H9 (cell line): ENCODE results near the gene CEACAM16. TPM values are rescaled to one million over a fixed set of nuclear protein-coding genes. Genes with fewer than 3 reads are reported as not detected.

Experiments used
- DNase-seq: peaks from one replicate; pipeline ENCODE4 v3.0.0-alpha.2; 2017
- H2AFZ ChIP-seq: one replicate; pipeline ENCODE4 v1.6.1; 2013; ENCODE audit warnings: mild to moderate bottlenecking, low read length, control low read depth, moderate library complexity
- H2AK5ac ChIP-seq: 2 replicates; pipeline ENCODE4 v1.6.1; 2013; ENCODE audit warnings: low read length, control low read depth, mixed read lengths; ENCODE audit not compliant: insufficient read length
- H2BK120ac ChIP-seq: one replicate; pipeline ENCODE4 v1.6.1; 2013; ENCODE audit warnings: low read depth, mild to moderate bottlenecking, low read length, control low read depth, inconsistent platforms; ENCODE audit not compliant: poor library complexity, severe bottlenecking
- H2BK12ac ChIP-seq: 2 replicates; pipeline ENCODE4 v1.6.1; 2013; ENCODE audit warnings: low read length, control low read depth, mixed read lengths, low read depth; ENCODE audit not compliant: insufficient read length
- H2BK15ac ChIP-seq: 2 replicates; pipeline ENCODE4 v1.6.1; 2013; ENCODE audit warnings: low read depth, low read length, control low read depth
- H2BK20ac ChIP-seq: one replicate; pipeline ENCODE4 v1.6.1; 2013; ENCODE audit warnings: low read depth, mild to moderate bottlenecking, low read length, control low read depth, inconsistent platforms; ENCODE audit not compliant: poor library complexity, severe bottlenecking
- H2BK5ac ChIP-seq: 2 replicates; pipeline ENCODE4 v1.6.1; 2013; ENCODE audit warnings: low read length, control low read depth, mixed read lengths; ENCODE audit not compliant: insufficient read length
- H3K14ac ChIP-seq: 2 replicates; pipeline ENCODE4 v1.6.1; 2013; ENCODE audit warnings: low read length, control low read depth; ENCODE audit not compliant: insufficient read depth
- H3K18ac ChIP-seq: 2 replicates; pipeline ENCODE4 v1.6.1; 2013; ENCODE audit warnings: low read depth, mild to moderate bottlenecking, mixed read lengths, low read length, control low read depth; ENCODE audit not compliant: insufficient read length
- H3K23ac ChIP-seq: 2 replicates; pipeline ENCODE4 v1.6.1; 2013; ENCODE audit warnings: low read length, control low read depth, mixed read lengths, low read depth; ENCODE audit not compliant: insufficient read length
- H3K23me2 ChIP-seq: 2 replicates; pipeline ENCODE4 v1.6.1; 2013; ENCODE audit warnings: low read depth, mild to moderate bottlenecking, mixed read lengths, low read length, control low read depth; ENCODE audit not compliant: insufficient read length, poor library complexity, severe bottlenecking
- H3K27ac ChIP-seq: 2 replicates; pipeline ENCODE4 v1.5.1; 2013; ENCODE audit warnings: low read length, control low read depth, mixed read lengths, low read depth; ENCODE audit not compliant: insufficient read length
- H3K27me3 ChIP-seq: 2 replicates; pipeline ENCODE4 v1.6.1; 2013; ENCODE audit warnings: low read length, control low read depth, inconsistent platforms; ENCODE audit not compliant: insufficient read depth
- H3K4ac ChIP-seq: 2 replicates; pipeline ENCODE4 v1.6.1; 2013; ENCODE audit warnings: low read depth, mild to moderate bottlenecking, control low read depth, inconsistent platforms, low read length, moderate library complexity
- H3K4me1 ChIP-seq: 2 replicates; pipeline ENCODE4 v1.6.1; 2013; ENCODE audit warnings: low read length, control low read depth, inconsistent platforms; ENCODE audit not compliant: insufficient read depth
- H3K4me2 ChIP-seq: 2 replicates; pipeline ENCODE4 v1.6.1; 2013; ENCODE audit warnings: low read length, control low read depth, mixed read lengths; ENCODE audit not compliant: insufficient read length, insufficient read depth
- H3K56ac ChIP-seq: 2 replicates; pipeline ENCODE4 v1.6.1; 2013; ENCODE audit warnings: low read depth, mild to moderate bottlenecking, mixed read lengths, low read length, control low read depth; ENCODE audit not compliant: insufficient read length
- H3K79me1 ChIP-seq: 2 replicates; pipeline ENCODE4 v1.6.1; 2013; ENCODE audit warnings: low read depth, mild to moderate bottlenecking, moderate library complexity, low read length, control low read depth, inconsistent platforms; ENCODE audit not compliant: insufficient read depth, poor library complexity, severe bottlenecking
- H3K79me2 ChIP-seq: 2 replicates; pipeline ENCODE4 v1.6.1; 2013; ENCODE audit warnings: low read length, control low read depth, inconsistent platforms; ENCODE audit not compliant: insufficient read depth
- H3K9ac ChIP-seq: 2 replicates; pipeline ENCODE4 v1.6.1; 2013; ENCODE audit warnings: low read length, control low read depth, mixed read lengths; ENCODE audit not compliant: insufficient read length; ENCODE audit errors: extremely low read depth
- H3K9me3 ChIP-seq: one replicate; pipeline ENCODE4 v1.6.1; 2013; ENCODE audit warnings: low read depth, low read length, inconsistent platforms; ENCODE audit not compliant: control insufficient read depth
- H3T11ph ChIP-seq: one replicate; pipeline ENCODE4 v1.6.1; 2013; ENCODE audit warnings: mild to moderate bottlenecking, low read length, control low read depth, inconsistent platforms
- H4K20me1 ChIP-seq: one replicate; pipeline ENCODE4 v1.6.1; 2013; ENCODE audit not compliant: control insufficient read depth, insufficient read length, insufficient read depth
- H4K5ac ChIP-seq: 2 replicates; pipeline ENCODE4 v1.6.1; 2013; ENCODE audit warnings: low read depth, mild to moderate bottlenecking, mixed read lengths, low read length, control low read depth; ENCODE audit not compliant: insufficient read length
- H4K8ac ChIP-seq: replicated peaks from 2 replicates; pipeline ENCODE4 v1.6.1; 2013; ENCODE audit warnings: low read length, control low read depth, mixed read lengths, low read depth; ENCODE audit not compliant: insufficient read length
- H4K91ac ChIP-seq: 2 replicates; pipeline ENCODE4 v1.6.1; 2013; ENCODE audit warnings: low read depth, mild to moderate bottlenecking, moderate library complexity, mixed read lengths, low read length, control low read depth; ENCODE audit not compliant: insufficient read length
- H3K27ac Mint-ChIP-seq, 3 experiments: 2 replicates in 2 of 3; 3 replicates in 1 of 3; pipeline ENCODE4 v1.8.0; 2020 to 2021; ENCODE audit warnings: mixed read lengths in 3 of 3, mild to moderate bottlenecking in 1 of 3, moderate library complexity in 1 of 3
- H3K27me3 Mint-ChIP-seq: 2 replicates; pipeline ENCODE4 v1.8.0; 2021; ENCODE audit warnings: low read depth, mild to moderate bottlenecking, moderate library complexity, mixed read lengths
- H3K36me3 Mint-ChIP-seq, 3 experiments: 2 replicates in 2 of 3; 3 replicates in 1 of 3; pipeline ENCODE4 v1.8.0; 2020 to 2021; ENCODE audit warnings: low read depth in 3 of 3, mixed read lengths in 3 of 3; ENCODE audit not compliant: insufficient read depth in 1 of 3
- H3K4me1 Mint-ChIP-seq, 2 experiments: 2 replicates each; pipeline ENCODE4 v1.8.0; 2020; ENCODE audit warnings: mixed read lengths in 2 of 2
- H3K4me3 Mint-ChIP-seq, 2 experiments: 2 replicates in 1 of 2; 3 replicates in 1 of 2; pipeline ENCODE4 v1.8.0; 2020 to 2021; ENCODE audit warnings: mild to moderate bottlenecking in 2 of 2, mixed read lengths in 2 of 2, moderate library complexity in 1 of 2
- H3K9me3 Mint-ChIP-seq, 2 experiments: 2 replicates in 1 of 2; 3 replicates in 1 of 2; pipeline ENCODE4 v1.8.0; 2020; ENCODE audit warnings: mild to moderate bottlenecking in 2 of 2, mixed read lengths in 2 of 2, moderate library complexity in 1 of 2
- WGBS: extraction: QIAGEN DNeasy Blood & Tissue Kit; methylation state at CpG from one replicate; pipeline ENCODE4 v1.1.7; 2013; ENCODE audit warnings: missing lambda C conversion rate, low lambda C conversion rate, mixed read lengths; ENCODE audit not compliant: insufficient read length; ENCODE audit errors: extremely low coverage; 5-methylcytosine and 5-hydroxymethylcytosine counted together
- total RNA-seq: library from RNA; stranded (reverse); gene quantifications from 2 replicates; pipeline ENCODE4 v1.2.1, GENCODE V29; 2021
- TF ChIP-seq, protein P1 (sequence below): fragments of 200-600 bp; sonication (generic); conservative IDR thresholded peaks from 3 replicates; pipeline ENCODE4 v1.8.0; 2021; ENCODE audit warnings: antibody characterized with exemption, mild to moderate bottlenecking

The CEACAM16 gene
- total RNA-seq, 1 experiment from 2014 or later: not detected

DNA sequence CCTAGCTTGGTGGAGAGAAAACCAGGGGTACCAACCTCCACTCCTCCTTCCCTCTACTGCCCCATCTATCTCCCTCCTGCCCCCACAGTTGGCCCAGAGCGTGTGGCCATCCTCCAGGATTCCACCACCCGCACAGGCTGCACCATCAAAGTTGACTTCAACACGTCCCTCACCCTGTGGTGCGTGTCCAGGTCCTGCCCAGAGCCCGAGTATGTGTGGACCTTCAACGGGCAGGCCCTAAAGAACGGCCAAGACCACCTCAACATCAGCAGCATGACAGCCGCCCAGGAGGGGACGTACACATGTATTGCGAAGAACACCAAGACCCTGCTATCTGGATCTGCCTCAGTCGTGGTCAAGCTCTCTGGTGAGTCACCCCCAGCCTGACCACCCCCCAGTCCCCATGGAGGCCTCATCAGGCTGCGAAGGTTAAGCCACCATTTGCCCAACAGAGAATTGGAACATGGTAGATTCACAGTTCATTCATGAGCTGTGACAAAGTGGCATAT, 6.6 kb downstream of the CEACAM16 start:
- H3K14ac ChIP-seq: no peak overlapping the region
- no peaks in the 10 kb centered on the region for H3K79me1 ChIP-seq
- no peak overlapping the region for H4K91ac ChIP-seq
- Mint-ChIP-seq H3K4me3 (no peak overlapping the region), H3K4me1 (no peaks in the 10 kb centered on the region), H3K27me3 (peaks cover 7% of the 10 kb centered on the region), H3K9me3 (no peaks in the 10 kb centered on the region), H3K36me3 (no peaks in the 10 kb centered on the region; a peak in 1 of 7 replicates), H3K27ac (no peak overlapping the region; a peak in 1 of 7 replicates)
- H3K4ac ChIP-seq: no peak overlapping the region
- H4K8ac ChIP-seq: no peak overlapping the region
- no peaks in the 10 kb centered on the region for H3K9me3 ChIP-seq
- H3K23me2 ChIP-seq: peaks cover 3% of the 10 kb centered on the region
- no peak overlapping the region for H2BK15ac ChIP-seq
- H2AK5ac ChIP-seq: no peak overlapping the region
- H3K23ac ChIP-seq: no peak overlapping the region
- H3K79me2 ChIP-seq: 0 out of 2 replicates have a peak, but pooled peaks cover 2% of the 10 kb centered on the region
- H4K5ac ChIP-seq: no peak overlapping the region
- no peak overlapping the region for H2BK120ac ChIP-seq
- H3K4me1 ChIP-seq: no peaks in the 10 kb centered on the region
- H3K27ac ChIP-seq: no peak overlapping the region
- no peak overlapping the region for H3K56ac ChIP-seq
- no peak overlapping the region for H3K18ac ChIP-seq
- H3K4me2 ChIP-seq: no peak overlapping the region
- no peak for DNase-seq
- H4K20me1 ChIP-seq: no peaks in the 10 kb centered on the region
- no peak overlapping the region for H2AFZ ChIP-seq
- no peak overlapping the region for H3T11ph ChIP-seq
- no peak overlapping the region for H2BK20ac ChIP-seq
- no peak overlapping the region for H2BK12ac ChIP-seq
- H3K9ac ChIP-seq: no peak overlapping the region
- no CpG with 5 or more reads among the region's 12 CpGs for WGBS
- TF ChIP-seq, protein P1, sequence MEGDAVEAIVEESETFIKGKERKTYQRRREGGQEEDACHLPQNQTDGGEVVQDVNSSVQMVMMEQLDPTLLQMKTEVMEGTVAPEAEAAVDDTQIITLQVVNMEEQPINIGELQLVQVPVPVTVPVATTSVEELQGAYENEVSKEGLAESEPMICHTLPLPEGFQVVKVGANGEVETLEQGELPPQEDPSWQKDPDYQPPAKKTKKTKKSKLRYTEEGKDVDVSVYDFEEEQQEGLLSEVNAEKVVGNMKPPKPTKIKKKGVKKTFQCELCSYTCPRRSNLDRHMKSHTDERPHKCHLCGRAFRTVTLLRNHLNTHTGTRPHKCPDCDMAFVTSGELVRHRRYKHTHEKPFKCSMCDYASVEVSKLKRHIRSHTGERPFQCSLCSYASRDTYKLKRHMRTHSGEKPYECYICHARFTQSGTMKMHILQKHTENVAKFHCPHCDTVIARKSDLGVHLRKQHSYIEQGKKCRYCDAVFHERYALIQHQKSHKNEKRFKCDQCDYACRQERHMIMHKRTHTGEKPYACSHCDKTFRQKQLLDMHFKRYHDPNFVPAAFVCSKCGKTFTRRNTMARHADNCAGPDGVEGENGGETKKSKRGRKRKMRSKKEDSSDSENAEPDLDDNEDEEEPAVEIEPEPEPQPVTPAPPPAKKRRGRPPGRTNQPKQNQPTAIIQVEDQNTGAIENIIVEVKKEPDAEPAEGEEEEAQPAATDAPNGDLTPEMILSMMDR: no peak
- H2BK5ac ChIP-seq: no peak overlapping the region
- no peaks in the 10 kb centered on the region for H3K27me3 ChIP-seq
